ENCODE results near the gene LYPD6B. TPM values are rescaled to one million over a fixed set of nuclear protein-coding genes. Genes with fewer than 3 reads are reported as not detected.

Gene LYPD6B
- total RNA-seq, 6 experiments from 2014 or later: 18.3 to 91.5 (median 23.2) TPM

GRCh38 chr2:149020432-149020851 lies 18.1 kb upstream of the LYPD6B start:
- no peak for DNase-seq
- Mint-ChIP-seq H3K27me3 (ENCODE audit: insufficient read depth) (no peaks in the 10 kb centered on the region; the same call in 1 of the 2 replicates), H3K9me3 (no peaks in the 10 kb centered on the region), H3K4me1 (ENCODE audit: low read depth) (peaks cover 51% of the 10 kb centered on the region), H3K36me3 (ENCODE audit: low read depth) (no peaks in the 10 kb centered on the region), H3K4me3 (no peak overlapping the region), H3K27ac (no peak overlapping the region)
- no peak for TF ChIP-seq CTCF (IDR thresholded peaks at IDR 0.05)

GRCh38 chr2:149021271-149021719 lies 17.2 kb upstream of the LYPD6B start:
- H3K27me3 Mint-ChIP-seq (ENCODE audit: insufficient read depth): no peaks in the 10 kb centered on the region; the same call in 1 of the 2 replicates
- H3K9me3 Mint-ChIP-seq: no peaks in the 10 kb centered on the region
- no peaks in the 10 kb centered on the region for H3K36me3 Mint-ChIP-seq (ENCODE audit: low read depth)
- H3K4me1 Mint-ChIP-seq (ENCODE audit: low read depth): peaks cover 43% of the 10 kb centered on the region
- TF ChIP-seq CTCF (IDR thresholded peaks at IDR 0.05): no peak
- DNase-seq: no peak
- H3K27ac Mint-ChIP-seq: no peak overlapping the region
- H3K4me3 Mint-ChIP-seq: no peak overlapping the region

GRCh38 chr2:149021761-149022160 lies 16.7 kb upstream of the LYPD6B start:
- H3K4me3 Mint-ChIP-seq: no peak overlapping the region
- no peak for DNase-seq
- no peaks in the 10 kb centered on the region for H3K9me3 Mint-ChIP-seq
- H3K27ac Mint-ChIP-seq: no peak overlapping the region
- H3K27me3 Mint-ChIP-seq (ENCODE audit: insufficient read depth): no peaks in the 10 kb centered on the region; the same call in 1 of the 2 replicates
- H3K4me1 Mint-ChIP-seq (ENCODE audit: low read depth): peaks cover 39% of the 10 kb centered on the region
- no peak for TF ChIP-seq CTCF (IDR thresholded peaks at IDR 0.05)
- no peaks in the 10 kb centered on the region for H3K36me3 Mint-ChIP-seq (ENCODE audit: low read depth)

GRCh38 chr2:149023091-149023490 lies 15.4 kb upstream of the LYPD6B start:
- DNase-seq: no peak
- TF ChIP-seq CTCF (IDR thresholded peaks at IDR 0.05): no peak
- H3K4me3 Mint-ChIP-seq: no peak overlapping the region
- H3K36me3 Mint-ChIP-seq (ENCODE audit: low read depth): no peaks in the 10 kb centered on the region
- no peaks in the 10 kb centered on the region for H3K27me3 Mint-ChIP-seq (ENCODE audit: insufficient read depth)
- no peaks in the 10 kb centered on the region for H3K9me3 Mint-ChIP-seq
- no peak overlapping the region for H3K27ac Mint-ChIP-seq
- H3K4me1 Mint-ChIP-seq (ENCODE audit: low read depth): peaks cover 30% of the 10 kb centered on the region

- TF ChIP-seq CTCF (IDR thresholded peaks at IDR 0.05): no peak
- no peak for DNase-seq
- peaks cover 24% of the 10 kb centered on the region for H3K4me1 Mint-ChIP-seq (ENCODE audit: low read depth)
- H3K4me3 Mint-ChIP-seq: no peak overlapping the region
- no peaks in the 10 kb centered on the region for H3K36me3 Mint-ChIP-seq (ENCODE audit: low read depth)
- no peak overlapping the region for H3K27ac Mint-ChIP-seq
- peaks cover 6% of the 10 kb centered on the region; the same call in 1 of the 2 replicates for H3K27me3 Mint-ChIP-seq (ENCODE audit: insufficient read depth)
- H3K9me3 Mint-ChIP-seq: no peaks in the 10 kb centered on the region
Measured at GRCh38 chr2:149027590-149028250, 10.8 kb upstream of the LYPD6B start.

All from HFFc6 (cell line).